DMS114 treated with DMSO at 0.1 percent for 48 hours (cell line): Measurements from ENCODE around the gene CCDC184.
"Not testable (repeated sequence)": the region's sequence is repeated elsewhere in the genome, so short reads cannot be mapped to it uniquely, and the experiment has no call there.

Source experiments
- DNase-seq: peaks from one replicate; lab custom pipeline; 2025; ENCODE audit not compliant: unreplicated experiment; lab: John Stamatoyannopoulos, UW

CCDC184 gene

GRCh38 chr12:48201516-48201915, 18.1 kb downstream of the CCDC184 start:
- no peak for DNase-seq

DNA sequence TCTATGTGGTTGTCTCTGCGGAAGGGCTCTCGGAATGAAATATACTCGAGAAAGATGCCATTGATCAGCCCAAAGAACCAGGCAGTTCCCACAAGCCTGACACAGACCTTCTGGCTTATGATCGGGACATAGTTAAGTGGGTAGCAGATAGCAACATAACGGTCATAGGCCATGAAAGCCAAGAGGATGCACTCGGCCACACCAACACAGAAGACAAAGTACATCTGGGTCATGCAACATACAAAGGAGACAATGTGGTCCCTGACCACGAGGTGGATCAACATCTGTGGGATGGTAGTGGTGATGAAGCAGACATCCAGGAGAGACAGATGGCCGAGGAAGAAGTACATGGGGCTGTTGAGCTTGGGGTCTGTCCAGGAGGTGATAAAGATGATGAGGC, 19.3 kb downstream of the CCDC184 start:
- DNase-seq, result no peak

DNA sequence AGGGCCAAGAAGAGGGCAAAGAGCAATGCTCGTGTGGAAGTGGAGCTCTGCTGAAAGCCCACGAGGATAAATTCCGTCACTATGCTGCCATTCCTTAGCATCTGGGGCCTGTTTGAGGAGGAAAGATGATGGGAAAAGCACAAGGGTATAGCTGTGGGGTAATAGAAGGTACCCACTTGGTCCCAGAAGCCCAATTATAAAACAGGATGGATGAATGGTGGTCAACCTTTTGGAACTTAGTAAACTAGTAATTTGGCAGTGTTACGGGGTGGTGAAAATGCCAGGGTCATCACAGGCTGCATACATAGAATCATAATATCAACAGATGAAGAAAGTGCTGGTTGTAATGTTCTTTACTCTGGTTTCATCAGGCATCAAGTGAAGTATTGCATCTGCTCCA, 19.7 kb downstream of the CCDC184 start, which contains the start of gene OR10AD1:
Gene OR10AD1 (minus strand): TSS at position 101 of the 400 bp plus-strand sequence. CDS start 0 bp downstream, at position 101.
- no peak for DNase-seq

DNA sequence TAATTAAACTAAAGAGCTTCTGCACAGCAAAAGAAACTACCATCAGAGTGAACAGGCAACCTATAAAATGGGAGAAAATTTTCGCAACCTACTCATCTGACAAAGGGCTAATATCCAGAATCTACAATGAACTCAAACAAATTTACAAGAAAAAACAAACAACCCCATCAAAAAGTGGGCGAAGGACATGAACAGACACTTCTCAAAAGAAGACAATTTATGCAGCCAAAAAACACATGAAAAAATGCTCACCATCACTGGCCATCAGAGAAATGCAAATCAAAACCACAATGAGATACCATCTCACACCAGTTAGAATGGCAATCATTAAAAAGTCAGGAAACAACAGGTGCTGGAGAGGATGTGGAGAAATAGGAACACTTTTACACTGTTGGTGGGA, 26.1 kb downstream of the CCDC184 start:
- not testable (repeated sequence) for DNase-seq

DNA sequence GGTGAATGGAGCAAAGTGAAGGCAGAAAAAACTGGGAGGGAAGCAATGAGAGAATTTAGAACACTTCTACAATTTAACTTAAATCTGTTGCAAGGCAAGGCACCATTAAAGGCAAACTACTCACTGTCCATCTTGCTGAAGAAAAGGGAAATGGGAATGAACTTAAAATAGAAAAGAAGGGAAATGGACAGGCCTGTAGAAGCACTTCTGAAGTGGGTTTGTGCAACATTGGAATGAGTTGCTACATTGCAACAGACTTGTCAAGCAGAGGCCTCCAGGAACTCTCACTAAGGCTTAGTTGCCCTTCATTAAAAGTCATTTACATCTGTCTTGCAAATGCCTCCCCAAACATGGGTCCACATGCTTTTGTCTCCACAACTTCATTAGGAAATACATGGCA, 33.3 kb downstream of the CCDC184 start:
- no peak for DNase-seq

- no peak for DNase-seq
Observed at GRCh38 chr12:48219631-48220030, 36.2 kb downstream of the CCDC184 start.

GRCh38 chr12:48220701-48221100, 37.3 kb downstream of the CCDC184 start:
- DNase-seq, result no peak

DNA sequence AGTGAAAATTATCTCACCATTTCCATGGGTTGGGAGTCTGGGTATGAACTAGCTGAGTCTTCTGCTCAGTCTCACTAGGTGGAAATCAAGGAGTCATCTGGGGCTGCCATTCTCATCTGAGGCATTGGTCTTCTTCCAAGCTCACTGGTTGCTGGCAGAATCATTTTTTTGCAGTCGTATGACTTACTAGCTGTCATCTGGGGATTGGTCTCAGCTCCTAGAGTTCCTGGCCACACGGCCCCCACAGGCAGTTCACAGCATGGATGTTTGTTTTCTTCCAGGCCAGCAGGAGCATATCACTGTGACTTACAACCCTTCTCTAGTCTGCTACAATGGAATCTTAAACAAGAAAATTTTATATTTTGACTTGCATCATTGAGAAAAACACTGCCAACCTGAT, 38.2 kb downstream of the CCDC184 start:
- no peak for DNase-seq

DNA sequence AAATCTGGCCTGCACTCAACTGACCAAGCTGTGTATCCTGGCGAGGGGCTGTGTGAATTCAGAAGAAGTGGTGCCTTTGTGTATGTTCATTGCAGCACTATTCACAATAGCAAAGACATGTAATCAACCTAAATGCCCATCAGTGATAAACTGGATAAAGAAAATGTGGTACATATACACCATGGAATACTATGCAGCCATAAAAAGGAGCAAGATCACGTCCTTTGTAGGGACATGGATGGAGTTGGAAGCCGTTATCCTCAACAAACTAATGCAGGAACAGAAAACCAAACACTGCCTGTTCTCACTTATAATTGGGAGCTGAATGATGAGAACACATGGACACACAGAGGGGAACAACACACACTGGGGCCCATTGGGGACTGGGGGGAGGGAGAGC, 41.1 kb downstream of the CCDC184 start:
- DNase-seq, result not testable (repeated sequence)

GRCh38 chr12:48231169-48231958, 47.9 kb downstream of the CCDC184 start:
- DNase-seq, result not testable (repeated sequence)
